Keratinocyte (primary cell): ENCODE data around the gene LY6G5B. TPM values are rescaled to one million over a fixed set of nuclear protein-coding genes. Genes with fewer than 3 reads are reported as not detected.

Source experiments
- DNase-seq: peaks from one replicate; pipeline ENCODE4 v3.0.0-alpha.2; 2011; ENCODE audit warnings: low read depth, missing footprints, low spot score
- FAIRE-seq: peaks from 2 replicates; lab custom pipeline; 2011; peaks lifted over from hg19 to GRCh38; lab: Jason Lieb, UNC
- H2AFZ ChIP-seq: 2 replicates; pipeline ENCODE4 v1.6.0; 2012; ENCODE audit warnings: low read length, control low read depth, inconsistent platforms; ENCODE audit not compliant: control insufficient read depth
- H3K27ac ChIP-seq: 2 replicates; pipeline ENCODE4 v1.5.1; 2011; ENCODE audit warnings: low read length; ENCODE audit not compliant: control insufficient read depth, insufficient read depth
- H3K27me3 ChIP-seq: 3 replicates; pipeline ENCODE4 v1.6.0; 2011; ENCODE audit warnings: low read length; ENCODE audit not compliant: control insufficient read depth, insufficient read depth; ENCODE audit errors: extremely low read depth
- H3K36me3 ChIP-seq, 2 experiments: 2 replicates in 1 of 2; 3 replicates in 1 of 2; pipeline ENCODE4 v1.5.1; 2011; ENCODE audit warnings: low read length in 2 of 2, mild to moderate bottlenecking in 1 of 2; ENCODE audit not compliant: control insufficient read depth in 2 of 2, insufficient read depth in 2 of 2; ENCODE audit errors: extremely low read depth in 1 of 2
- H3K4me1 ChIP-seq: 3 replicates; pipeline ENCODE4 v1.5.1; 2011; ENCODE audit warnings: low read length; ENCODE audit not compliant: control insufficient read depth, insufficient read depth; ENCODE audit errors: extremely low read depth
- H3K4me2 ChIP-seq: 3 replicates; pipeline ENCODE4 v1.6.0; 2011; ENCODE audit warnings: low read depth, low read length; ENCODE audit not compliant: control insufficient read depth, insufficient read depth; ENCODE audit errors: extremely low read depth
- H3K4me3 ChIP-seq, 3 experiments: fragments of 200-600 bp in 1 of 3; sonication (generic) in 1 of 3; 2 replicates in 2 of 3; 3 replicates in 1 of 3; pipeline ENCODE4 v1.5.1; 2011 to 2016; ENCODE audit warnings: low read length in 3 of 3, mild to moderate bottlenecking in 3 of 3, control low read depth in 2 of 3, inconsistent platforms in 1 of 3, low read depth in 1 of 3, mixed read lengths in 1 of 3, mixed run types in 1 of 3, moderate library complexity in 1 of 3; ENCODE audit not compliant: control insufficient read depth in 2 of 3, insufficient read depth in 2 of 3; ENCODE audit errors: extremely low read depth in 1 of 3
- H3K79me2 ChIP-seq: 2 replicates; pipeline ENCODE4 v1.6.0; 2012; ENCODE audit warnings: low read length; ENCODE audit not compliant: control insufficient read depth, insufficient read depth
- H3K9ac ChIP-seq: 3 replicates; pipeline ENCODE4 v1.6.0; 2011; ENCODE audit warnings: low read length; ENCODE audit not compliant: control insufficient read depth, insufficient read depth; ENCODE audit errors: extremely low read depth
- H3K9me1 ChIP-seq: 3 replicates; pipeline ENCODE4 v1.6.0; 2011; ENCODE audit warnings: low read length; ENCODE audit not compliant: control insufficient read depth, insufficient read depth; ENCODE audit errors: extremely low read depth
- H3K9me3 ChIP-seq: 2 replicates; pipeline ENCODE4 v1.5.1; 2012; ENCODE audit warnings: low read depth, low read length; ENCODE audit not compliant: control insufficient read depth
- H4K20me1 ChIP-seq: 3 replicates; pipeline ENCODE4 v1.6.0; 2011; ENCODE audit warnings: low read length; ENCODE audit not compliant: control insufficient read depth, insufficient read depth; ENCODE audit errors: extremely low read depth
- CTCF ChIP-seq, 3 experiments: IDR thresholded peaks in 1 of 3; conservative IDR thresholded peaks in 1 of 3; optimal IDR thresholded peaks in 1 of 3; 2 replicates in 2 of 3; 3 replicates in 1 of 3; pipeline versions ENCODE3 to v1.5.1; 2011; ENCODE audit warnings: low read length in 3 of 3, mild to moderate bottlenecking in 3 of 3, moderate library complexity in 2 of 3, control low read depth in 1 of 3, inconsistent platforms in 1 of 3; ENCODE audit not compliant: insufficient read depth in 2 of 3; ENCODE audit errors: extremely low read depth in 1 of 3
- EZH2 ChIP-seq: IDR thresholded peaks from one replicate; pipeline ENCODE4 v1.6.1; 2012; ENCODE audit warnings: inconsistent platforms, mild to moderate bottlenecking, low read length, moderate library complexity
- dilution Hi-C: fragments of 300-500 bp; cut with MboI; formaldehyde crosslinking; loops from one replicate; pipeline ENCODE4 v1.7.0; 2020; ENCODE audit warnings: low sequenced_read_pairs; ENCODE audit not compliant: extremely low pct_ligation_motif_present
- polyA plus RNA-seq, 5 experiments: library from polyadenylated mRNA; depleted of rRNA in 3 of 5; stranded (reverse) in 3 of 5; stranded (forward) in 1 of 5; unstranded in 1 of 5; fragments of >200 nt; gene quantifications; 1 replicate in 1 of 5; 2 replicates in 3 of 5; 3 replicates in 1 of 5; pipeline versions ENCODE4 v1.2.1 to v1.2.3, GENCODE V29; 2011 to 2012; ENCODE audit warnings: missing spikeins in 2 of 5, low read depth in 1 of 5, low replicate concordance in 1 of 5

LY6G5B gene
- polyA plus RNA-seq, 1 donor (not counting 4 experiments of a cell fraction or from before 2014, with no cell fraction given) = 5.2 TPM

GRCh38 chr6:31657406-31658157 lies 12.2 kb upstream of the LY6G5B start:
- H3K9me1 ChIP-seq = no peaks in the 10 kb centered on the region
- no peak overlapping the region for H2AFZ ChIP-seq
- DNase-seq (no peak), FAIRE-seq (no peak)
- H3K79me2 ChIP-seq = peaks cover 34% of the 10 kb centered on the region
- no peaks in the 10 kb centered on the region for H3K9me3 ChIP-seq
- TF ChIP-seq EZH2 (no peak), CTCF (optimal IDR thresholded peaks at IDR 0.05 in 1 of 3, IDR thresholded peaks at IDR 0.05 in 1 of 3, conservative IDR thresholded peaks at IDR 0.05 in 1 of 3; ENCODE audit: extremely low read depth in 1 of 3, insufficient read depth in 2 of 3, low read length in 3 of 3) (no peak)
- H3K4me2 ChIP-seq = no peak overlapping the region
- no peaks in the 10 kb centered on the region for H4K20me1 ChIP-seq
- H3K4me3 ChIP-seq = no peak overlapping the region
- H3K4me1 ChIP-seq = peaks cover 25% of the 10 kb centered on the region
- peaks cover 8 to 10% of the 10 kb centered on the region in 2 experiments for H3K36me3 ChIP-seq
- no peak overlapping the region for H3K27ac ChIP-seq
- H3K9ac ChIP-seq = no peak overlapping the region
- dilution Hi-C loops = no loop called here
- H3K27me3 ChIP-seq = no peaks in the 10 kb centered on the region

DNA sequence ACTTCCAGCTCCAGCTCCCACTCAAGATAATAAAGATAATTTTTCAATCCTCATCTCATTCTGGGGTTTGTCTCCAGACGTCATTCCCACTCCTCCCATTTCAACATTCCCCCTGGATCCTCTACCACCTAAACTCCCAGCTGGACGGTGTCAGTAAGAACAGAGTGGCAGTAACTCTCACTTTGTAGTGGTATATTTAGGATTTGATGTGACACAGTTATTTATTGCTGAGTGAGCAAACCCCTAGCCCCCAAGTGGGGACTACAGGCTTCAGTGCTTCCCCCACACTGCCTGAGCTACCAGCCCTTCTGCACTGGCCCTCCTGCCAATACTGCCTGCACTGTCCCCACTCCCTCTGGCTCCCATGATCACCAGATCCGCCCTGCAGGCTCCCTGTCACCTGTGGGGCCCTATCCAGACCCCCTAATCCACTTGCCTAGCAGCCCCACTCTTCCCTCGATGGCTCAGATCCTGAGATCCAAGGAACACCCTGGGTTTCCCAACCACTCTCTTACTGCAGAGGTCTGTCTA lies 11.6 kb upstream of the LY6G5B start:
- Histone ChIP-seq H3K79me2 (peaks cover 34% of the 10 kb centered on the region), H3K9me3 (no peaks in the 10 kb centered on the region), H3K36me3 (peaks cover 8 to 10% of the 10 kb centered on the region in 2 experiments), H3K4me3 (no peak overlapping the region), H3K27ac (no peak overlapping the region), H3K27me3 (no peaks in the 10 kb centered on the region), H3K9ac (no peak overlapping the region), H3K4me2 (peak overlapping the region; percentile 96), H4K20me1 (no peaks in the 10 kb centered on the region), H3K4me1 (peaks cover 27% of the 10 kb centered on the region), H2AFZ (no peak overlapping the region), H3K9me1 (no peaks in the 10 kb centered on the region)
- TF ChIP-seq CTCF (optimal IDR thresholded peaks at IDR 0.05 in 1 of 3, IDR thresholded peaks at IDR 0.05 in 1 of 3, conservative IDR thresholded peaks at IDR 0.05 in 1 of 3; ENCODE audit: extremely low read depth in 1 of 3, insufficient read depth in 2 of 3, low read length in 3 of 3) = no peak
- TF ChIP-seq EZH2 = no peak
- dilution Hi-C loops = no loop called here
- DNase-seq (no peak), FAIRE-seq (no peak)
